ENCODE data around the gene SSNA1.
A peak's percentile ranks its signal among the peaks of the same experiment; 100 is the strongest.

SSNA1 gene

DNA sequence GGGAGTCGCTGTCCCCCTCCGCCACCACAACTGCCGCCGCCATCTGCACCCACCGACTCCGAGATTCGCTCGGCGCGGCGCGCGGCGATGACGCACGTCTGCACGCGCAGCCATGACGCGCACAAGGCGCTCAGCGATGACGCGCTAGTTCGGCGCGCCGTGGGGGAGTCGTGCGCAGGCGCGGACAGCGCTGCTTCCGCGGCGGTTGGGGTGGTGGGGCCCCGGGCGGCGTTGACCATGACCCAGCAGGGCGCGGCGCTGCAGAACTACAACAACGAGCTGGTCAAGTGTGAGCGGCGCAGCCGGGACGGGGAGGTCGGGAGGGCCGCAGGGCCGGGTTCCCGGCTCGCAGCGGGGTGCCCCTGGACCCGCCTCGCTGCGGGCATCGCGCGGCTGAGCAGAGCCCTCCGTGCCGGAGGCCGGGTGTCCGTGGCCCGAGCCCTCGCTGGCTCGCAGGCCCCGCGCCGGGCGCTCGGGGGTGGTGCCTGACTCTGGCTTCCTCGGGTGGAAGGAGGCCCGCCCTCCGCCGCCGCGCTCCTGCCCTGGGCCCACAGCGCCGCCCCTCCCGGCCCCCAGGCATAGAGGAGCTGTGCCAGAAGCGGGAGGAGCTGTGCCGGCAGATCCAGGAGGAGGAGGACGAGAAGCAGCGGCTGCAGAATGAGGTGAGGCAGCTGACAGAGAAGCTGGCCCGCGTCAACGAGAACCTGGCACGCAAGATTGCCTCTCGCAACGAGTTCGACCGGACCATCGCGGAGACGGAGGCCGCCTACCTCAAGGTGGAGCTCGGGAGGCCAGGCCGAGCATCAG is at the start of gene SSNA1, which contains the start of gene ANAPC2:
Gene SSNA1, plus strand, starts transcription at position 187 of the 807 bp plus-strand sequence. Its CDS starts 51 bp downstream, at position 238.
Gene ANAPC2, minus strand, starts transcription at position 71 of the 807 bp plus-strand sequence. Its CDS starts 28 bp downstream, at position 43.
- FAIRE-seq: no peak
- peak; percentile 80 for DNase-seq (ENCODE audit: low spot score)

DNA sequence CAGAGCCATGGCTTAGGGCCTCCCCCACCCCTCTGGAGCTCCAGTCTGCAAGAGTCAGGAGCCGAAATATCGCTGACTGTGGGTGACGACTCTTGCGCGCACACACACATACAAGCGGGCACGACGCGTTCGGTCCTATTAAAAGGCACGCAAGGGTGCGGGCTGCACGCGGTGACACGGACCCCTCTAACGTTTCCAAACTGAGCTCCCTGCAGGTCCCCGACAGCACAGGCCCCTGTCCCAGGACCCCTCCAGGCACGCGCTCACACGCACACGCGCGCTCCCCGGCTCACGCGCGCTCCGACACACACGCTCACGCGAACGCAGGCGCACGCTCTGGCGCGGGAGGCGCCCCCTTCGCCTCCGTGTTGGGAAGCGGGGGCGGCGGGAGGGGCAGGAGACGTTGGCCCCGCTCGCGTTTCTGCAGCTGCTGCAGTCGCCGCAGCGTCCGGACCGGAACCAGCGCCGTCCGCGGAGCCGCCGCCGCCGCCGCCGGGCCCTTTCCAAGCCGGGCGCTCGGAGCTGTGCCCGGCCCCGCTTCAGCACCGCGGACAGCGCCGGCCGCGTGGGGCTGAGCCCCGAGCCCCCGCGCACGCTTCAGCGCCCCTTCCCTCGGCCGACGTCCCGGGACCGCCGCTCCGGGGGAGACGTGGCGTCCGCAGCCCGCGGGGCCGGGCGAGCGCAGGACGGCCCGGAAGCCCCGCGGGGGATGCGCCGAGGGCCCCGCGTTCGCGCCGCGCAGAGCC is 49.6 kb upstream of the SSNA1 start, which contains the start of gene GRIN1:
Gene GRIN1, plus strand, starts transcription at position 433 of the 746 bp plus-strand sequence. CDS start 333 bp downstream, outside the sequence.
- DNase-seq (ENCODE audit: low spot score) (no peak), FAIRE-seq (no peak)

- DNase-seq (ENCODE audit: low spot score) (no peak), FAIRE-seq (no peak)
Measured at GRCh38 chr9:137139468-137140150, 48.9 kb upstream of the SSNA1 start.

DNA sequence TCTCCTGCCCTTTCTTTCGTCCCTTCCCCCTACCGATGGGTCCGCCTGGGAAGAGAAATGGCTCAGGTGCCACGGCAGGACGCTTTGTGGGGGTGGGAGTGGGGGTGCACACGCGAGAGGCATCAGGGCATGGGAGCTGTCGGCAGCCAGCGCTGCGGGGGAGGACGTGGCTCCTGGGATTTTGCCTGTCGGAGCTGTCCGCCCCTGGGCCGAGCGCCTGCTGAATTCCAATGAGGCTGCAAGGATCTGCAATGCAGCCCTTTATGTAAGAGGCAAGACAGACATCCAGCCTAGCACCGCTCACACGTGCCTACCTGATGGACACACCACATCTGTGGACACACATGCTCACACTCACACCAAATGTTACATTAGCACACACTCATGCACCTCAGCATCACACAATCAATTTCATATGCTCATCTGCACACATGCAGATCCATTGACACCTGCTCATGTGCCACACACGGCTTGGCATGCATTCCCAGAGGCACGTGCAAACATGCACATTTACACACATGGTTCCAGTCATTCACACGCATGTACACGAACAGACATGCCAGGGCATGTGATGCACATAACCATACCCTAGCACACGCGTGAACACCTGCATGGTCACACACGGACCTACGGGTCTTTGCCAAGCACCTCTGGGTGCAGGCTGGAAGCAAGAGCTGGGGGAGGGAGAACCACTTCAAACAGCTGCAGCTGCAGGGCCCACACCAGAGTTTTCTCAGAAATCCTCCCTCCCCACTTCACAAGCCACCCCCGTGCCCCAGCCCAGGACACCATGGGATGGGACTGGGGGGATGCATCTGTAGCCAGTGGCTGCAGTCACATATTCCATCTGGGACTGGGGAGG is 48.1 kb upstream of the SSNA1 start:
- FAIRE-seq: no peak
- DNase-seq (ENCODE audit: low spot score): no peak

GRCh38 chr9:137141050-137141810 is 47.2 kb upstream of the SSNA1 start:
- no peak for FAIRE-seq
- no peak for DNase-seq (ENCODE audit: low spot score)

DNA sequence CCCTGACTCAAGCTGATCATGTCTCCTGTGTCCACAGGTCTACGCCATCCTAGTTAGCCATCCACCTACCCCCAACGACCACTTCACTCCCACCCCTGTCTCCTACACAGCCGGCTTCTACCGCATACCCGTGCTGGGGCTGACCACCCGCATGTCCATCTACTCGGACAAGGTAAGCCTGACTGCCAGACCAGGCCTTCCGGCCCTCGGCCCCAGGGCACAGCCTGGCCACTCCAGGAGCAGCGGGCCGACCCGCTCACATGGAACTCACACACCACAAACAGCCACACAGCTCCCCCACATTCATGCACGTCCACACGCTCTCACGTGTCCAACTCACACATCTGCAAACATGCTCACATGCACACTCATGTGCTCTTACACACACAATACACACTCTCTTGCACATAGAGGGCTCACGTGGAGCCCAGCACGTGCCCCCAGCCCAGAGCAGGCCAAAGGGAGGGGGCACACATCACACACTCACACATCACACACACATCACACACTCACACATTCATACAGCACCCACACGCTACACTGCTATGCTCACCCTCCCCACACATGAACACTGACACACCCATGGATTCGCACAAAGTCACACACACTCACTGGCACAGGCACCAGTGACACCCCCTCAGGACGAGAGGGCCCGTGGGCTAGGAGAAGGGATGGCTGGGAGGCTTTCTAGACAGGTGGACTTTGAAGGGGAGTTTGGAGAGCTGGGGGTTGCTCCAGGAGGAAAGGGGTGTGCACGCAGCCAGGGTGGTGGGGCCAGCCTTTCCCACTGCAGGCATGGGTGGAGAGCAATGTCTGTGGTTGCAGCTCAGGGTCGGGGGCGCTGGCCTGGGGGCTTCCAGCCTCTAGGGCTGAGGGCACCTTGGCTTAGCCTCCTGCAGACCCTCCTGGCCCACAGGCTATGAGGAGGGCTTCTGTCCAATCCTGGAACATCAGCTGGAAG is 46.2 kb upstream of the SSNA1 start:
- no peak for FAIRE-seq

DNA sequence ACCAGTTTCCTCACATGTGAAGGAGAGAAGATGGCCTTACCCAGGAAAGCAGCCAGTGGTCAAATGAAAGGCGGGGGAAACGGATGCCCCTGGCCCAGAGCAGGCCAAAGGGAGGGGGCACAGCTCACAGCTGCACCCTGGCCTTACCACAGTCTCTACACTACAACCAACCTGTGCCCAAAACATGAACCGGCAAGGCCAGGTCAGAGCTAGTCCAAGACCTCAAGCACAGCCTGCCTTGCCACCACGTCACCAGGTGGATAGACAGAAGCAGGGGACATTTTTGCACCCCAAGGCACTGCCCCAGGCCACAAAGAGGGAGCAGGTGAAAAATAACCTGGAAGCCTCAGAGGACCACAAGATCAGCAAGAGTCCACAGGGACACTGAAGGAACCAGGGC is 45.0 kb upstream of the SSNA1 start:
- DNase-seq (ENCODE audit: low spot score) (no peak), FAIRE-seq (no peak)

More for the DNA sequence above, 46.2 kb upstream of the SSNA1 start:
- no peak for DNase-seq (ENCODE audit: low spot score)

- FAIRE-seq: no peak
- no peak for DNase-seq (ENCODE audit: low spot score)
Measured at GRCh38 chr9:137145731-137146526, 42.5 kb upstream of the SSNA1 start.

DNA sequence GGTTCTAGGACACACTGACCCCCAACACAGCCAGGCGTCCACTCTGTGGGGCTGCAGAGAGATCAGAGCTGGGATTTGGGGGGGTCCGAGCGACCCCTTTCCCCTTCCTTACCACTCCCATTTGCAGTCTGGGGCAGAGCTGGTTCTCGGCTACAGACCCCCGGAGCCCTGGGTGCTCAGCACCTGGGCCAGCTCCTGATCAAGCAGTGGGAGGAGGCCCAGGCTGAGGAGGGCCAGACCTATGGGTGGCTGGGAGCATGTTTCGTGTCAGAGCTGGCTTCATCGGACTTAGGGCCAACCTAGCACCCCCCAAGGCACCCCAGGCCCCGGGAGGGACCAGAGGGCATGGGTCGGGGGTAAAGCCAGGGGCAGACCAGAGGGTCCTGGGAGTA is 42.0 kb upstream of the SSNA1 start:
- FAIRE-seq (no peak), DNase-seq (ENCODE audit: low spot score) (no peak)

GRCh38 chr9:137147091-137147792 is 41.2 kb upstream of the SSNA1 start:
- FAIRE-seq: no peak
- no peak for DNase-seq (ENCODE audit: low spot score)

- FAIRE-seq (no peak), DNase-seq (ENCODE audit: low spot score) (no peak)
Measured at GRCh38 chr9:137147793-137148160, 40.7 kb upstream of the SSNA1 start.

GRCh38 chr9:137148242-137148641 is 40.2 kb upstream of the SSNA1 start:
- FAIRE-seq (no peak), DNase-seq (ENCODE audit: low spot score) (no peak)

GRCh38 chr9:137148661-137149060 is 39.8 kb upstream of the SSNA1 start:
- FAIRE-seq (no peak), DNase-seq (ENCODE audit: low spot score) (no peak)

DNA sequence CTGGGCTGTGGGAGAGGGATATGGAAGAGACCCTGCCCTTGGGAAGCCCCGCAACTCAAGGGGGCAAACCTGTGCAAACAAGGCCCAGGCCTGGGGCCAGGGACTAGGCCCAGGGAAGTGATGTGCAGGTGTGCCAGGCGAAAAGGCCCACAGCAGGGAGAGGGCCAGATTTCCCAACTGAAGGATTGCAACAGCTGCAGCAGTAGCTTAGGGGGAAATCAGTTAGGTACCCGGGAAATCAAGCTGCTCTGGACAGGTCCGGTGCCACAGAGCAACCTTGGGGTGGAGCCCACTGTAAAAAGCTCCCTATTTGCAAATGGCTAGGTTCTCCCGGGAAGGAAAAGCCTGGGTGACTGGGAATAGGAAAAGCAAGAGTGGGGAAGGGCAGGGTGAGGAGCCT is 39.1 kb upstream of the SSNA1 start:
- FAIRE-seq: no peak

DNA sequence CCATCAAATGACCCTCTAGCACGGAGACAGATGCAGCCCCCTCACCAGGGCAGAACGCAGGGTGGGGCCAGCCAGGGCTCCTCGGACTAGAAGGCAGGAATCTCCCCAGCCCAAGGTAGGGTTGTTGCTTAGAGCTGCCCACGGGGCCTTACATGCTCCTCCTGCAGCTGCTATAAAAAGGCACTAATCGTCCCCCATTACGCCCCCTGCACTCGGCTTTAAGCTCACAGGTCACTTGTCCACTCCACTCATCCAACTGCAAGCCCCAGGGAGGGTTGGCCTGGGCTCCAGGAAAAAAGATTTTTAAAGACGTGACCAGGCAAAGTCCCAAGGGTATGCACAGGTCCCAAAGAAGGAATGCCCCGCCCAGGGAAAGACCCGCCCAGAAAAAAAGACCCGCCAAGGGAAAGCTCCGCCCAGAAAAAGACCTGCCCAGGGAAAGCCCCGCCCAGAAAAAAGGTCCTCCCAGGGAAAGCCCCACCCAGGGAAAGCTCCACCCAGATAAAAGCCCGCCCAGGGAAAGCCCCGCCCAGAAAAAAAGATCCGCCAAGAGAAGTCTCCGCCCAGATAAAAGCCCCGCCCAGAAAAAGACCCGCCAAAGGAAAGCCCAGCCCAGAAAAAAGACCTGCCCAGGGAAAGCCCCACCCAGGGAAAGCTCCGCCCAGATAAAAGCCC is 38.4 kb upstream of the SSNA1 start:
- FAIRE-seq: no peak
- DNase-seq (ENCODE audit: low spot score): no peak

More for the DNA sequence above, 39.1 kb upstream of the SSNA1 start:
- DNase-seq (ENCODE audit: low spot score): no peak

GRCh38 chr9:137150617-137151457 is 37.6 kb upstream of the SSNA1 start:
- FAIRE-seq: no peak
- DNase-seq (ENCODE audit: low spot score): peak; percentile 55
